Keratinocyte (primary cell): ENCODE results near the gene EHBP1. TPM values are rescaled to one million over a fixed set of nuclear protein-coding genes. Genes with fewer than 3 reads are reported as not detected.

Source experiments
- DNase-seq: peaks from one replicate; pipeline ENCODE4 v3.0.0-alpha.2; 2011; ENCODE audit warnings: low read depth, missing footprints, low spot score
- FAIRE-seq: peaks from 2 replicates; lab custom pipeline; 2011; peaks lifted over from hg19 to GRCh38; lab: Jason Lieb, UNC
- H2AFZ ChIP-seq: 2 replicates; pipeline ENCODE4 v1.6.0; 2012; ENCODE audit warnings: low read length, control low read depth, inconsistent platforms; ENCODE audit not compliant: control insufficient read depth
- H3K27ac ChIP-seq: 2 replicates; pipeline ENCODE4 v1.5.1; 2011; ENCODE audit warnings: low read length; ENCODE audit not compliant: control insufficient read depth, insufficient read depth
- H3K27me3 ChIP-seq: 3 replicates; pipeline ENCODE4 v1.6.0; 2011; ENCODE audit warnings: low read length; ENCODE audit not compliant: control insufficient read depth, insufficient read depth; ENCODE audit errors: extremely low read depth
- H3K36me3 ChIP-seq, 2 experiments: 2 replicates in 1 of 2; 3 replicates in 1 of 2; pipeline ENCODE4 v1.5.1; 2011; ENCODE audit warnings: low read length in 2 of 2, mild to moderate bottlenecking in 1 of 2; ENCODE audit not compliant: control insufficient read depth in 2 of 2, insufficient read depth in 2 of 2; ENCODE audit errors: extremely low read depth in 1 of 2
- H3K4me1 ChIP-seq: 3 replicates; pipeline ENCODE4 v1.5.1; 2011; ENCODE audit warnings: low read length; ENCODE audit not compliant: control insufficient read depth, insufficient read depth; ENCODE audit errors: extremely low read depth
- H3K4me2 ChIP-seq: 3 replicates; pipeline ENCODE4 v1.6.0; 2011; ENCODE audit warnings: low read depth, low read length; ENCODE audit not compliant: control insufficient read depth, insufficient read depth; ENCODE audit errors: extremely low read depth
- H3K4me3 ChIP-seq, 3 experiments: fragments of 200-600 bp in 1 of 3; sonication (generic) in 1 of 3; 2 replicates in 2 of 3; 3 replicates in 1 of 3; pipeline ENCODE4 v1.5.1; 2011 to 2016; ENCODE audit warnings: low read length in 3 of 3, mild to moderate bottlenecking in 3 of 3, control low read depth in 2 of 3, inconsistent platforms in 1 of 3, low read depth in 1 of 3, mixed read lengths in 1 of 3, mixed run types in 1 of 3, moderate library complexity in 1 of 3; ENCODE audit not compliant: control insufficient read depth in 2 of 3, insufficient read depth in 2 of 3; ENCODE audit errors: extremely low read depth in 1 of 3
- H3K79me2 ChIP-seq: 2 replicates; pipeline ENCODE4 v1.6.0; 2012; ENCODE audit warnings: low read length; ENCODE audit not compliant: control insufficient read depth, insufficient read depth
- H3K9ac ChIP-seq: 3 replicates; pipeline ENCODE4 v1.6.0; 2011; ENCODE audit warnings: low read length; ENCODE audit not compliant: control insufficient read depth, insufficient read depth; ENCODE audit errors: extremely low read depth
- H3K9me1 ChIP-seq: 3 replicates; pipeline ENCODE4 v1.6.0; 2011; ENCODE audit warnings: low read length; ENCODE audit not compliant: control insufficient read depth, insufficient read depth; ENCODE audit errors: extremely low read depth
- H3K9me3 ChIP-seq: 2 replicates; pipeline ENCODE4 v1.5.1; 2012; ENCODE audit warnings: low read depth, low read length; ENCODE audit not compliant: control insufficient read depth
- H4K20me1 ChIP-seq: 3 replicates; pipeline ENCODE4 v1.6.0; 2011; ENCODE audit warnings: low read length; ENCODE audit not compliant: control insufficient read depth, insufficient read depth; ENCODE audit errors: extremely low read depth
- CTCF ChIP-seq, 3 experiments: IDR thresholded peaks in 1 of 3; conservative IDR thresholded peaks in 1 of 3; optimal IDR thresholded peaks in 1 of 3; 2 replicates in 2 of 3; 3 replicates in 1 of 3; pipeline versions ENCODE3 to v1.5.1; 2011; ENCODE audit warnings: low read length in 3 of 3, mild to moderate bottlenecking in 3 of 3, moderate library complexity in 2 of 3, control low read depth in 1 of 3, inconsistent platforms in 1 of 3; ENCODE audit not compliant: insufficient read depth in 2 of 3; ENCODE audit errors: extremely low read depth in 1 of 3
- EZH2 ChIP-seq: IDR thresholded peaks from one replicate; pipeline ENCODE4 v1.6.1; 2012; ENCODE audit warnings: inconsistent platforms, mild to moderate bottlenecking, low read length, moderate library complexity
- dilution Hi-C: fragments of 300-500 bp; cut with MboI; formaldehyde crosslinking; loops from one replicate; pipeline ENCODE4 v1.7.0; 2020; ENCODE audit warnings: low sequenced_read_pairs; ENCODE audit not compliant: extremely low pct_ligation_motif_present
- polyA plus RNA-seq, 5 experiments: library from polyadenylated mRNA; depleted of rRNA in 3 of 5; stranded (reverse) in 3 of 5; stranded (forward) in 1 of 5; unstranded in 1 of 5; fragments of >200 nt; gene quantifications; 1 replicate in 1 of 5; 2 replicates in 3 of 5; 3 replicates in 1 of 5; pipeline versions ENCODE4 v1.2.1 to v1.2.3, GENCODE V29; 2011 to 2012; ENCODE audit warnings: missing spikeins in 2 of 5, low read depth in 1 of 5, low replicate concordance in 1 of 5

EHBP1 gene
- polyA plus RNA-seq, 1 donor (not counting 4 experiments of a cell fraction or from before 2014, with no cell fraction given): 59.0 TPM

GRCh38 chr2:62928015-62928414 lies 222.5 kb downstream of the EHBP1 start:
- Histone ChIP-seq H3K9ac (no peak overlapping the region), H3K79me2 (no peaks in the 10 kb centered on the region), H3K4me1 (no peaks in the 10 kb centered on the region), H3K9me1 (no peaks in the 10 kb centered on the region), H3K9me3 (no peaks in the 10 kb centered on the region), H3K36me3 (peaks cover 8 to 10% of the 10 kb centered on the region in 2 experiments), H3K4me3 (no peak overlapping the region), H3K27ac (no peak overlapping the region), H4K20me1 (no peaks in the 10 kb centered on the region), H2AFZ (no peak overlapping the region), H3K4me2 (no peak overlapping the region), H3K27me3 (no peaks in the 10 kb centered on the region)
- FAIRE-seq (no peak), DNase-seq (no peak)
- dilution Hi-C loops: no loop called here
- no peak for TF ChIP-seq CTCF (optimal IDR thresholded peaks at IDR 0.05 in 1 of 3, IDR thresholded peaks at IDR 0.05 in 1 of 3, conservative IDR thresholded peaks at IDR 0.05 in 1 of 3; ENCODE audit: extremely low read depth in 1 of 3, insufficient read depth in 2 of 3, low read length in 3 of 3)
- TF ChIP-seq EZH2: no peak

GRCh38 chr2:62931536-62931935 lies 226.0 kb downstream of the EHBP1 start:
- dilution Hi-C loops: no loop called here
- DNase-seq (no peak), FAIRE-seq (no peak)
- Histone ChIP-seq H3K27ac (no peak overlapping the region), H4K20me1 (no peaks in the 10 kb centered on the region), H3K4me2 (no peak overlapping the region), H3K4me3 (no peak overlapping the region), H3K27me3 (no peaks in the 10 kb centered on the region), H3K9ac (no peak overlapping the region), H3K9me1 (no peaks in the 10 kb centered on the region), H3K79me2 (no peaks in the 10 kb centered on the region), H2AFZ (no peak overlapping the region), H3K36me3 (no peaks in the 10 kb centered on the region), H3K4me1 (no peaks in the 10 kb centered on the region), H3K9me3 (no peaks in the 10 kb centered on the region)
- TF ChIP-seq CTCF (optimal IDR thresholded peaks at IDR 0.05 in 1 of 3, IDR thresholded peaks at IDR 0.05 in 1 of 3, conservative IDR thresholded peaks at IDR 0.05 in 1 of 3; ENCODE audit: extremely low read depth in 1 of 3, insufficient read depth in 2 of 3, low read length in 3 of 3): no peak
- no peak for TF ChIP-seq EZH2
